Measurements from ENCODE around the gene SLC37A4.
"Not testable (repeated sequence)": the region's sequence is repeated elsewhere in the genome, so short reads cannot be mapped to it uniquely, and the experiment has no call there.

The SLC37A4 gene

DNA sequence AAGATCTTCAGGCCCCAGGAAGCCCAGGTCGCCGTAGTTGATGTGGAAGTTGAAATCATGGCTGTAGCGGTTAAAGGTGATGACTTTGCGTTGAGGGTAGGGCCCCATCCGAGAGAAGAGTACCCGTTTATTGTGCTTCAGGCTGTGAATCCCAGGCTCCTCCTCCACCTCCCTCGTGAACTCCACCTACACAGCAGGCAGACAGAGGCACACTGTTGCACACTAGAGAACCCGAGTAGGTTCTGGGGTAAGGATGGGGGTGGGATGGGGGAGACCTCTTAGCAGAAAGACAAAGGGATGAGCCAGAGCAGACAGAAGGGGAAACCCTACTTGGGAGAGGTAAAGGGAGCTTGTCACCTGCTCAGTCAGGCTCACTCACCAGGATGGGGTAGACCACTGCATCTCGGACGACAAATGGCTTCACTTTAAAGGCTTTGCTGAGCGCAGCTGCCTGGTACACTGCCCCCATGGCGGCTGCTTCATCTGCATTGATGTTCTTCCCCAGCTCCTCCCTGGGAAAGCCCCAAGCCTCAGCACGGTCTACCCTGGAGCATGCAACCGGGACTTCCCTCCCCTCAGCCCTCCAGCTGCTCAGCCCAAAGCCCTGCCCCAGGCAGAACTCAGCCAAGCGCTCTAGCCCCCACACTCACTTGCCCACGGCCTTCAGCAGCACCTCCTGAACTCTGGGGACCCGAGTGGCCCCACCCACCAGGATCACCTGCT, 20.9 kb upstream of the SLC37A4 start:
- H3K27me3 Mint-ChIP-seq = no peaks in the 10 kb centered on the region
- H3K4me1 Mint-ChIP-seq (ENCODE audit: low read depth) = peaks cover 38% of the 10 kb centered on the region
- H3K36me3 Mint-ChIP-seq (ENCODE audit: low read depth) = peaks cover 86% of the 10 kb centered on the region
- H3K27ac Mint-ChIP-seq = peak overlapping the region; percentile 69
- no peaks in the 10 kb centered on the region for H3K9me3 Mint-ChIP-seq
- H3K4me3 Mint-ChIP-seq = no peak overlapping the region

- no peak overlapping the region for H3K4me3 Mint-ChIP-seq
- H3K27ac Mint-ChIP-seq = no peak overlapping the region
- H3K9me3 Mint-ChIP-seq = no peaks in the 10 kb centered on the region
- H3K27me3 Mint-ChIP-seq = no peaks in the 10 kb centered on the region
- H3K4me1 Mint-ChIP-seq (ENCODE audit: low read depth) = peaks cover 22% of the 10 kb centered on the region
- H3K36me3 Mint-ChIP-seq (ENCODE audit: low read depth) = peaks cover 88% of the 10 kb centered on the region
Observed at GRCh38 chr11:119049081-119049480, 18.4 kb upstream of the SLC37A4 start.

DNA sequence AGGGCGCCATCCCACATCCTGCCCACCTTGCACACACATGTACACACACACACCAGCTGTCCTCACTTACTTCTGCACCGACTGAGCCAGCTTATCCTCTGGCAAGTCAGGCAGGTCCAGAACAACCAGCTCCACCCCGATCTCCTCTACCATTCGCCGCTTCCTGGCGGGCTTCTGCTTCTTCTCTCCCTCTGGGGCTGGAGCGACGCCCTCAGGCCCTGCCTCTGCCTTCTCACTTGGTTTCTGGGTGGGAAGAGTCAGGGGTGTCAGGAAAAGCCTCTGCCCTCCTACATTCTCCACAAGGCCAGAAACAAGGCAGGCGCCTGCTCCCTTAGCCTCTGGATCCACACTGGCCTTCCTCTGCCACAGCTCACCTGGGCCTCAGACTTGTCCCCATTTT, 18.0 kb upstream of the SLC37A4 start:
- H3K27me3 Mint-ChIP-seq = no peaks in the 10 kb centered on the region
- H3K27ac Mint-ChIP-seq = no peak overlapping the region
- H3K4me1 Mint-ChIP-seq (ENCODE audit: low read depth) = peaks cover 22% of the 10 kb centered on the region
- no peaks in the 10 kb centered on the region for H3K9me3 Mint-ChIP-seq
- peaks cover 86% of the 10 kb centered on the region for H3K36me3 Mint-ChIP-seq (ENCODE audit: low read depth)
- H3K4me3 Mint-ChIP-seq = no peak overlapping the region

DNA sequence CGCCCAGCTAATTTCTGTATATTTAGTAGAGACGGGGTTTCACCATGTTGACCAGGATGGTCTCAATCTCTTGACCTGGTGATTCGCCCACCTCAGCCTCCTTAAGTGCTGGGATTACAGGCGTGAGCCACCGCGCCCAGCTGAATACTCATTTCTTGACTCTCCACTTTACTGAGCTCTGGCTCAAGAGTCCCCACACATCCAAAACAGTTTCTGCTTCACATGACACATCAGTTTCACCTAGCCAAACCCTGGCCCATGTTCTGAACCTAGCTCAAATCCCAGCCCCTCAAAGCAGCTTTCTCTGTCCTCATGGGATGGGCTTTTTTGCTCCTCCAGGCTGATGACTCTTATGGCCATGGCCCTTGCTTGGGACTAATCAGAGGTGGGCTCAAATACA, 16.5 kb upstream of the SLC37A4 start:
- H3K4me1 Mint-ChIP-seq (ENCODE audit: low read depth) = peaks cover 12% of the 10 kb centered on the region
- H3K27ac Mint-ChIP-seq = no peak overlapping the region
- peaks cover 73% of the 10 kb centered on the region for H3K36me3 Mint-ChIP-seq (ENCODE audit: low read depth)
- H3K4me3 Mint-ChIP-seq = no peak overlapping the region
- no peaks in the 10 kb centered on the region for H3K9me3 Mint-ChIP-seq
- no peaks in the 10 kb centered on the region for H3K27me3 Mint-ChIP-seq

- Mint-ChIP-seq H3K27ac (no peak overlapping the region), H3K4me1 (ENCODE audit: low read depth) (peaks cover 11% of the 10 kb centered on the region), H3K36me3 (ENCODE audit: low read depth) (peaks cover 69% of the 10 kb centered on the region), H3K4me3 (no peak overlapping the region), H3K27me3 (no peaks in the 10 kb centered on the region), H3K9me3 (no peaks in the 10 kb centered on the region)
Observed at GRCh38 chr11:119046489-119046888, 15.8 kb upstream of the SLC37A4 start.

GRCh38 chr11:119044708-119045107, 14.0 kb upstream of the SLC37A4 start:
- Mint-ChIP-seq H3K4me1 (ENCODE audit: low read depth) (peaks cover 9% of the 10 kb centered on the region), H3K9me3 (no peaks in the 10 kb centered on the region), H3K36me3 (ENCODE audit: low read depth) (peaks cover 53% of the 10 kb centered on the region), H3K27ac (no peak overlapping the region), H3K4me3 (no peak overlapping the region), H3K27me3 (no peaks in the 10 kb centered on the region)

GRCh38 chr11:119042927-119043326, 12.2 kb upstream of the SLC37A4 start:
- H3K9me3 Mint-ChIP-seq = no peaks in the 10 kb centered on the region
- H3K4me1 Mint-ChIP-seq (ENCODE audit: low read depth) = peaks cover 9% of the 10 kb centered on the region
- H3K36me3 Mint-ChIP-seq (ENCODE audit: low read depth) = peaks cover 36% of the 10 kb centered on the region
- H3K27ac Mint-ChIP-seq = no peak overlapping the region
- H3K27me3 Mint-ChIP-seq = no peaks in the 10 kb centered on the region
- no peak overlapping the region for H3K4me3 Mint-ChIP-seq

- Mint-ChIP-seq H3K36me3 (ENCODE audit: low read depth) (peaks cover 28% of the 10 kb centered on the region), H3K9me3 (no peaks in the 10 kb centered on the region), H3K27me3 (no peaks in the 10 kb centered on the region), H3K4me1 (ENCODE audit: low read depth) (peaks cover 9% of the 10 kb centered on the region), H3K4me3 (no peak overlapping the region), H3K27ac (peak overlapping the region; percentile 67)
Observed at GRCh38 chr11:119041821-119042514, 11.3 kb upstream of the SLC37A4 start.

DNA sequence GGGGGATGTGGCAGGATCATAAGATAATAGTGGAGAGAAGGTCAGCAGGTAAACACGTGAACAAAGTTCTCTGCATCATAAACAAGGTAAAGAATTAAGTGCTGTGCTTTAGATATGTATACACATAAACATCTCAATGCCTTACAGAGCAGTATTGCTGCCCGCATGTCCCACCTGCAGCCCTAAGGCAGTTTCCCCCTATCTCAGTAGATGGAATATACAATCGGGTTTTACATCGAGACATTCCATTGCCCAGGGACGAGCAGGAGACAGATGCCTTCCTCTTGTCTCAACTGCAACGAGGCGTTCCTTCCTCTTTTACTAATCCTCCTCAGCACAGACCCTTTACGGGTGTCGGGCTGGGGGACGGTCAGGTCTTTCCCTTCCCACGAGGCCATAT, 8.8 kb upstream of the SLC37A4 start:
- not testable (repeated sequence) for H3K4me1 Mint-ChIP-seq (ENCODE audit: low read depth); H3K4me3 Mint-ChIP-seq; H3K27me3 Mint-ChIP-seq; H3K27ac Mint-ChIP-seq; H3K36me3 Mint-ChIP-seq (ENCODE audit: low read depth); H3K9me3 Mint-ChIP-seq

DNA sequence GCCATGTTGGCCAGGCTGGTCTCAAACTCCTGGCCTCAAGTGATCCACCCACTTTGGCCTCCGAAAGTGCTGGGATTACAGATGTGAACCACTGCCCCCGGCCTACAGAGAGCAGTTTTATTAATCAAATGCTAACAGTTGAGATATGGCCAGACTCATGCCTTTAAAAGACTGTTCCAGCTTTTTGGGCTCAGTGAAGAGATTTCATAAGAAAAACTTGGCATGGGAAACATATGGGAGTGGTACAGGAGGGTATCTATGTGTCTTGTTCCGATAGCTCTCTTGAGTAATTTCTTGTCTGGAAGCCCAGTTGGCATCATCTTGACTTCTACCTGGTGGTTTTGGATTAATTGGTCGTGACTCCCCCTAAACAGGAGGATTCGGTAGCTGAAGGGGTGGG, 8.2 kb upstream of the SLC37A4 start:
- Mint-ChIP-seq H3K27ac (no peak overlapping the region), H3K4me3 (no peak overlapping the region), H3K27me3 (no peaks in the 10 kb centered on the region), H3K36me3 (ENCODE audit: low read depth) (peaks cover under 1% of the 10 kb centered on the region), H3K9me3 (no peaks in the 10 kb centered on the region), H3K4me1 (ENCODE audit: low read depth) (peaks cover 9% of the 10 kb centered on the region)

GRCh38 chr11:119034813-119035212, 4.1 kb upstream of the SLC37A4 start:
- Mint-ChIP-seq H3K4me3 (no peak overlapping the region), H3K4me1 (ENCODE audit: low read depth) (peaks cover 8% of the 10 kb centered on the region), H3K9me3 (no peaks in the 10 kb centered on the region), H3K27me3 (no peaks in the 10 kb centered on the region), H3K27ac (no peak overlapping the region), H3K36me3 (ENCODE audit: low read depth) (no peaks in the 10 kb centered on the region)

DNA sequence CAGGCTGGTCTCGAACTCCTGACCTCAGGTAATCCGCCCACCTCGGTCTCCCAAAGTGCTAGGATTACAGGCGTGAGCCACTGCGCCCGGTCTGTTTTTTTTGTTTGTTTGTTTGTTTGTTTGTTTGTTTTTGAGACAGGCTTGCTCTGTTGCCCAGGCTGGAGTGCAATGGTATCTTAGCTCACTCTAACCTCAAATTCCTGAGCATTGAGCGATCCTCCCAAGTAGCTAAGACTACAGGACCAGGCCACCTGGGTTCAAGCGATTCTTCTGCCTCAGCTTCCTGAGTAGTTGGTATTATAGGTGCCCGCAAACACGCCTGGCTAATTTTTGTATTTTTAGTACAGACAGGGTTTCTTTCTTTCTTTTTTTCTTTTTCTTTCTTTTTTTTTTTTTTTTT, 2.7 kb upstream of the SLC37A4 start:
- H3K27ac Mint-ChIP-seq; H3K36me3 Mint-ChIP-seq (ENCODE audit: low read depth); H3K27me3 Mint-ChIP-seq; H3K9me3 Mint-ChIP-seq; H3K4me3 Mint-ChIP-seq: not testable (repeated sequence)
- H3K4me1 Mint-ChIP-seq (ENCODE audit: low read depth) = peaks cover 20% of the 10 kb centered on the region

GRCh38 chr11:119031912-119032280, 1.2 kb upstream of the SLC37A4 start:
- H3K9me3 Mint-ChIP-seq = no peaks in the 10 kb centered on the region
- peaks cover 9% of the 10 kb centered on the region for H3K36me3 Mint-ChIP-seq (ENCODE audit: low read depth)
- H3K4me3 Mint-ChIP-seq = no peak overlapping the region
- H3K4me1 Mint-ChIP-seq (ENCODE audit: low read depth) = peaks cover 22% of the 10 kb centered on the region
- no peak overlapping the region for H3K27ac Mint-ChIP-seq
- no peaks in the 10 kb centered on the region for H3K27me3 Mint-ChIP-seq

GRCh38 chr11:119030029-119030328, 698 bp downstream of the SLC37A4 start:
- no peaks in the 10 kb centered on the region for H3K9me3 Mint-ChIP-seq
- H3K36me3 Mint-ChIP-seq (ENCODE audit: low read depth) = peaks cover 18% of the 10 kb centered on the region
- H3K27ac Mint-ChIP-seq = peak overlapping the region; percentile 89
- H3K4me3 Mint-ChIP-seq = peak overlapping the region; percentile 87
- no peaks in the 10 kb centered on the region for H3K27me3 Mint-ChIP-seq
- H3K4me1 Mint-ChIP-seq (ENCODE audit: low read depth) = peaks cover 22% of the 10 kb centered on the region

- peaks cover 27% of the 10 kb centered on the region for H3K4me1 Mint-ChIP-seq (ENCODE audit: low read depth)
- no peaks in the 10 kb centered on the region for H3K9me3 Mint-ChIP-seq
- no peaks in the 10 kb centered on the region for H3K27me3 Mint-ChIP-seq
- peak overlapping the region; percentile 87 for H3K4me3 Mint-ChIP-seq
- peaks cover 23% of the 10 kb centered on the region for H3K36me3 Mint-ChIP-seq (ENCODE audit: low read depth)
- peak overlapping the region; percentile 89 for H3K27ac Mint-ChIP-seq
Observed at GRCh38 chr11:119029340-119030028, 1.2 kb downstream of the SLC37A4 start.

- Mint-ChIP-seq H3K4me3 (peak overlapping the region; percentile 87), H3K36me3 (ENCODE audit: low read depth) (peaks cover 27% of the 10 kb centered on the region), H3K27me3 (no peaks in the 10 kb centered on the region), H3K27ac (peak overlapping the region; percentile 24), H3K4me1 (ENCODE audit: low read depth) (peaks cover 32% of the 10 kb centered on the region), H3K9me3 (no peaks in the 10 kb centered on the region)
Observed at GRCh38 chr11:119029069-119029339, 1.7 kb downstream of the SLC37A4 start.

Data from stimulated activated naive CD8-positive, alpha-beta T cell treated with anti-CD3 and anti-CD28 coated beads, Interleukin-15, Interleukin-2, amounts not matched to agents 100 ng/mL and 50 ng/mL, for 24 hours (primary cell).